SK-N-SH treated with all-trans-retinoic acid at 6 μM for 48 hours (cell line): ENCODE data around the gene GNG8.

Experiments used
- GLIS3 ChIP-seq: fragments of 250-450 bp; sonication (Bioruptor Pico); IDR thresholded peaks from 2 replicates; pipeline ENCODE4 v1.5.0; 2020; ENCODE audit warnings: mild to moderate bottlenecking, moderate library complexity
- OSR1 ChIP-seq: fragments of 250-450 bp; sonication (Bioruptor Pico); IDR thresholded peaks from 2 replicates; pipeline ENCODE4 v1.8.0; 2022; ENCODE audit warnings: moderate library complexity, mild to moderate bottlenecking, inconsistent platforms
- POU6F1 ChIP-seq: fragments of 250-450 bp; sonication (Bioruptor Pico); IDR thresholded peaks from 2 replicates; pipeline ENCODE4 v1.8.0; 2021; ENCODE audit warnings: low read depth, mild to moderate bottlenecking, moderate library complexity, borderline replicate concordance
- RARB ChIP-seq: fragments of 250-450 bp; sonication (Bioruptor Pico); IDR thresholded peaks from 2 replicates; pipeline ENCODE4 v1.8.0; 2021; ENCODE audit warnings: mild to moderate bottlenecking, moderate library complexity
- ZNF70 ChIP-seq: fragments of 450-650 bp; formaldehyde crosslinking; IDR thresholded peaks from 2 replicates; pipeline ENCODE4 v1.5.0; 2020; ENCODE audit warnings: mild to moderate bottlenecking, moderate library complexity
- TF ChIP-seq, protein P1 (sequence below): fragments of 250-450 bp; sonication (Bioruptor Pico); IDR thresholded peaks from 2 replicates; pipeline ENCODE4 v1.8.0; 2020; ENCODE audit warnings: mild to moderate bottlenecking, moderate library complexity, borderline replicate concordance
- TF ChIP-seq, protein P2 (sequence below): fragments of 250-450 bp; sonication (Bioruptor Pico); IDR thresholded peaks from 2 replicates; pipeline ENCODE4 v1.5.1; 2021; ENCODE audit warnings: mild to moderate bottlenecking, moderate library complexity

- TF ChIP-seq, protein P1, sequence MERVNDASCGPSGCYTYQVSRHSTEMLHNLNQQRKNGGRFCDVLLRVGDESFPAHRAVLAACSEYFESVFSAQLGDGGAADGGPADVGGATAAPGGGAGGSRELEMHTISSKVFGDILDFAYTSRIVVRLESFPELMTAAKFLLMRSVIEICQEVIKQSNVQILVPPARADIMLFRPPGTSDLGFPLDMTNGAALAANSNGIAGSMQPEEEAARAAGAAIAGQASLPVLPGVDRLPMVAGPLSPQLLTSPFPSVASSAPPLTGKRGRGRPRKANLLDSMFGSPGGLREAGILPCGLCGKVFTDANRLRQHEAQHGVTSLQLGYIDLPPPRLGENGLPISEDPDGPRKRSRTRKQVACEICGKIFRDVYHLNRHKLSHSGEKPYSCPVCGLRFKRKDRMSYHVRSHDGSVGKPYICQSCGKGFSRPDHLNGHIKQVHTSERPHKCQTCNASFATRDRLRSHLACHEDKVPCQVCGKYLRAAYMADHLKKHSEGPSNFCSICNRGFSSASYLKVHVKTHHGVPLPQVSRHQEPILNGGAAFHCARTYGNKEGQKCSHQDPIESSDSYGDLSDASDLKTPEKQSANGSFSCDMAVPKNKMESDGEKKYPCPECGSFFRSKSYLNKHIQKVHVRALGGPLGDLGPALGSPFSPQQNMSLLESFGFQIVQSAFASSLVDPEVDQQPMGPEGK (CRISPR knock-in tag) = no peak
- TF ChIP-seq, protein P2, sequence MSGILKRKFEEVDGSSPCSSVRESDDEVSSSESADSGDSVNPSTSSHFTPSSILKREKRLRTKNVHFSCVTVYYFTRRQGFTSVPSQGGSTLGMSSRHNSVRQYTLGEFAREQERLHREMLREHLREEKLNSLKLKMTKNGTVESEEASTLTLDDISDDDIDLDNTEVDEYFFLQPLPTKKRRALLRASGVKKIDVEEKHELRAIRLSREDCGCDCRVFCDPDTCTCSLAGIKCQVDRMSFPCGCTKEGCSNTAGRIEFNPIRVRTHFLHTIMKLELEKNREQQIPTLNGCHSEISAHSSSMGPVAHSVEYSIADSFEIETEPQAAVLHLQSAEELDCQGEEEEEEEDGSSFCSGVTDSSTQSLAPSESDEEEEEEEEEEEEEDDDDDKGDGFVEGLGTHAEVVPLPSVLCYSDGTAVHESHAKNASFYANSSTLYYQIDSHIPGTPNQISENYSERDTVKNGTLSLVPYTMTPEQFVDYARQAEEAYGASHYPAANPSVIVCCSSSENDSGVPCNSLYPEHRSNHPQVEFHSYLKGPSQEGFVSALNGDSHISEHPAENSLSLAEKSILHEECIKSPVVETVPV (CRISPR knock-in tag) = no peak
- TF ChIP-seq RARB (no peak), POU6F1 (no peak), OSR1 (no peak), ZNF70 (CRISPR knock-in tag) (no peak), GLIS3 (CRISPR knock-in tag) (no peak)
Observed at GRCh38 chr19:46640656-46641055, 4.7 kb upstream of the GNG8 start.
